ENCODE data around the gene DIDO1.

DIDO1 gene

DNA sequence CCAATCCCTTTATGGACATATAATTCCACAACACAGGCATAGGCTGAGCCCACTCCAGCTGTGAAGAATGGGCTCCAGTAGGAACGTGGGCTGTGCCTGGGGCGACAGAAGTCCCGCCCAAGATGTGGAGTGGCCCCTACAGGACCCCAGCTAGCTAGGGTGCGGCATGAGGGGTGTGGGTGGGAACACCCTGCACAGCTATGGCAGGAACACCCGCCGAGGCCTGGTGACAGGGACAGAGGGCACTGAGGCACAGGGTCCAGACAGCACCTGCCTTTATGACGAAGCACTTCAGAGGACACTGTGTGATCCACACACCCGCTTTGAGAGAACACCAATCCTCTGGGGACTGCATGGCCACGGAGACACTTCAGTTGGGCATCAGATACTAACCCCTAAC, 36.4 kb downstream of the DIDO1 start:
- DNase-seq: no peak

DNA sequence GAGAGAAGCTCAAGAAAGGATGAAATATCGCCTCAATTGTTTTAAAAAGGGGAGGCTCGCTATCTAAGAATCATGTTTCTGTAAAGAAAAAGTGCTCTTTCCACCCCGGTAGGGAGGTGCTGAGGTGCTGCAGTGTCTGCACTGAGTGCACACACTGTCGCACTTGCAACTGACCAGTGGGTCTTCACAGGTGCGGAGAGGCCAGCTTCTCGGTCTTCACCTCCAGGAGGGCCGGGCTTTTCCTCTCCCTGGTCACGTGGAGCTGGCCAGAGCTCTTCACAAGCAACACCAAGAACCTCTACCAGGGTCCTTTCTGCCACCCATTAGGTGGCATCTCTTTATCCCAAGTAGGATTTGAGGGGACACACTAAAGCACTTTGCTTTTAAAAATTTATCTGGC, 36.9 kb downstream of the DIDO1 start:
- no peak for DNase-seq

DNA sequence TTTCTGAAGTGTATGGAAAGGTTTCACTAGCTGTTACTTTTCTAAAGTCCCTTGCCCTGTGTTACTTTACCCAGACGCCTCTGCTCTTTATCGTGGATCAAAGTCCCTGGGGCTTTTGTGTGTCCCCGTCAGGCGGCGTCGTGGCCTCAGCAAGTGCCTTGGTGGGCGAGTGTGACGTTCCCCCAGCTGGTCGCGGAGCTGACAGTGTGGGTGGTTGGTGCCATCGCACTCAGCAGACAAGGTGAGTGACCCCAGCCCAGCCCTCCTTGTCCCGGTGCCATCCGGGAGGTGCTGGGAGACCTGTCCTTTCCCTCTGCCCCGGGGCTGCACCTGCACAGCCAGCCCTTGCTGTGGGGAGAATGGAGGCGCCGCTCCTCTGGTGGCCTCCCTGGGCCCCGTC, 37.4 kb downstream of the DIDO1 start:
- DNase-seq: no peak

DNA sequence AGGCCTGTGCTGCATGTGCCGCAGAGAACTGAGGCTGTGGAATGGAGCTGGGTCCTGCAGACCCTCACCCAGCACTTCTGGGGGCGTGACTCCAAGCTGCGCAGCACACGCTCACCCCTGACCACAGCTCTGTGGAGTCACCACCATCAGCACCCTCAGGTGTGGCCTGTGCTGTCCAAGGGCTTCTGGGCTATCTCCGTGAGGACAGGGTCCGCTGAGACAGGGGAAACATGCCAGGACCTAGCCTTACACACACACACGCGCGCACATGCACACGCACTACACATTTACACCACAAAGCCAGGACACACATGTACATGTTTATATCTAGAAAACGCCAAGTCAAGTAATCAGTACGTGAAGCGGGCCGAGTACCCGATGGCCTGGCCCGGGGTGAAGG, 37.9 kb downstream of the DIDO1 start:
- DNase-seq: no peak

DNA sequence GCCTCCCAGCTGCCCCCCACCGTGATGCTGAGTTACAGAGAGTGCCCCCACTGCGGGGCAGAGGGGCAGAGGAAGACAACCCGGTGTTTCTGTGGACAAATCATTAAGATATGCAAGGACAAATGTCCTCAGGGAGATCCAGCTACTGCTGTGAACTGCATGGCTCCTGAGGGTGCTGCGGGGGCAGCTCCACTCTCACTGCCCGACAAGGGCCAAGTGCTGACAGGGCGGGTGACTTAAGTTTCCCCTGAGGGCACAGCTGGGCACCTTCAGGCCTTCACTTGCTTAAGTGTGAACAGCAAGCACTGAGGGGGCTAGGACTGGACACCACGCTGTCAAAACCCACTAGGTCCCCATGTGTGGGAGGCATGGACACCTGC, 38.5 kb downstream of the DIDO1 start:
- no peak for DNase-seq

DNA sequence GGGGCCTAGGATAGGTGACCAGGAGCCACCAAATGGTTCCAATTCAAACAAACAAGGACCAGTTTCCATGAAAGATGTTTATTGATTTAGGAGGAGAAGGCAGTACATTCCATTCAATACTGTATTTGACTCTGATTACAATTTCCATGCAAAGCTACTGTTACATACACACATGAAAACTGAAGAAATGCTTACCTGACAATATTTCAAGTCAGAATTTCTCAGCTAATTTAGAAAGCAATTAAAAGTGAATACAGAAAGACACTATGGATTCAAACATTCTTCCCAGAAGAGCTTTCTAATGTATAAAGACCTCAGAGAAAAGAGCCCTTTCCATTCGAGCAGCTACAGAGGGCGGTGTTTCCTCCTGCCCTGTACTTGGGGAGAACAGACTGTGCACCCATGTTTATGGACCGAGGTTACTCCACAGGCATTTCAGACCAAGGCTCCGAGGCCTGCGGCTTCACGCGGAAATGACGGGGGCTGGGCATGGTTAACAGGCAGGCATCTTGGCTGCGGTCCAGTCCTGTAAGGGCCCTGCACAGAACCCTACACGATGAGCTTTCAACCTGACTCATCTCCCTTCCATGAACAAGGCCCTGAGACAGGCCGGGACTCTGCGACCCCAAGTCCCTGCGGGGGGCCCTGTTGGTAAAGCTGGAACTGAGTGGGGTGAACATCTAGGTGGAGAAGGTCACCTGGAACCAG, 39.0 kb downstream of the DIDO1 start:
- DNase-seq: no peak

DNA sequence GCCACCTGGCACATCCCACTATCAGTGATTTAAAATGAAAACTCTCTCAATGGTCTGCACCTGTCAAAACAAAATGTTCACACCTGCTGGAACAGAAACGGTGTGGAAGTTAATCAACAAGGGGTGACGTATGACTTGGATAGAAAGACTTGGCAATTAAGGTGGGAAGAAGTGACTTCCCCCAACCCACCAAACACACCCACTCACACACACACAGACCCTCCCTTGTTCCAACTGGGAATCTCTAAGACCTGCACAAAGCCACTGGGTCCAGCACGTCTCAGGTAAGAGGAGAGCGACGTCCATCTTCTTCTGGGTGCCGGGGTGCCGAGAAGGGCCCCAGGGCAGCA, 39.6 kb downstream of the DIDO1 start:
- DNase-seq: no peak

DNA sequence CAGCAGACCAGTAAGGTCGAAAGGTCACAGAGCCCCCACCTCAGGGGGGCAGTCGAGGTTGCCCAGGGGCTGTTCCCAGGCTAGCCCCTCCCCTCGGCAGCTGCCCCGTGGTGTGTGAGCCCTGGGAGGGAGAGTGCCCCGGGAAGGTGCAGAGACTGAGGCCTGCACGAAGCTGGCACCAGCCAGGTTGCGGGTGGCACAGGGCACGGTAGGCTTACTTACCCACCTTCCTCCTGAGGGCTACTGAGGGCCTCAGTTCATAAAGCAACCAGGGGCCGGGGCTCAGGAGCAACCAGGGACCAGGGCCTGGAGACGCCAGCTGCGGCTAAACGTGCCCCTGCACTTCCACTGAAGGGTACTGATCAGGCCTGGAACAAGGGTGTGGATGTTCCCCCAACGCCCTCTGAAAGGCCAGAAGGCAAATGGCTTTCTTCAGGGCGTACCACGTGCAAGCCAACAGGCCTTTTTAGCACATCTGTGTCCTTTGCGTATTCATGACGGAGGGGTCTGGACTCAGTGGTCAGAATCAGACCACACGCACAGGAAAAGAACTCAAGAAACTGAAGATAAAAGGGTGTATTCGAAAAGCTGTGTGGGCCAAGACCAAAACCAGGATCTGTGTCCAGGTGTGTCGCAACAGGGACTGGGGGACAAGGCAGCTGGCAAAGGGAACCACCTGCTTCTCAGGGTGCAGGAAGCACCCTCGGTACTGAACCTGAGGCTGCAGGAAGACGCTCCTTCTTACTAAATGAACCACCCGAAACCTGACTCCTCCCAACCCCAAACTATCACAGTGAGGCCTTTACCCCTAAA, 40.2 kb downstream of the DIDO1 start:
- no peak for DNase-seq

DNA sequence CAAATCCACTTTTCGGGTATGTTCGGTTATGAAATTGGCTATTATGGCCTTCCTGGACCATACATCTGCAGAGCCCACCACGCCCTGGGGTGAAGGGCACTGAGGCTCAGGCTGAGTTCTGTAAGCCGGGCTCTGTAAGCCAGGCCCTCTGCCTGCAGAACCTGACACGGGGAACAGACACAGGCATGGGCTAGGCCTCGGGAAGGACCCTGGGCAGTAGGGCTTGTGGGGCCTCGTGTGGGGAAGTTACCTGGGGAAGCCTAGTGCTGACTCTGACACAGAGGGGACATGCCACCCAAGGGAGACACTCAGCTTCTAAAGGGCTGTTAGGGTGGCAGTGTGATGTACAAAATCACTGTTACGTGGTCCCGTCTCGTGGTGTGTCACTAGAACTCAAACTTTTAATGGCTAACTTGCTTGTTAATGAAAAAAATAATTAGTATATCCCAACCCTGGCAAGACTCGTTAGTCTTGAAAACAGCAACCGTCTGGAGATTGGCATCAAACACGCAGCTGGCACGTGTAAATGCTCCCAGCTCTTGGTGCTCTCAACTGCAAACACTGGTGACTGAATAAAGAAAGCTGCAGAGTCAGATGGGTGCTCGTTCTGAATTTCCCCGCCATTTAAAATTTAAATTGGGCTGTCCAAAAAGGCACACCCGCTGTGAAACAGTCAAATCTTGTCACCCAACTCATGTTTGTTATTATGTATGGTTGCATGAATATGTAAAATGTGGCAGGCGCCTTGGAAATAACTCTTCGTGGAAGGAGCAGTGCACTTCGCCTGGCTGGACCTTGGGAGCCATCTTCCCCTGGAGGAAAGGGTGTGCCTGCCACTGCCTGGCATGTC, 41.0 kb downstream of the DIDO1 start:
- no peak for DNase-seq

DNA sequence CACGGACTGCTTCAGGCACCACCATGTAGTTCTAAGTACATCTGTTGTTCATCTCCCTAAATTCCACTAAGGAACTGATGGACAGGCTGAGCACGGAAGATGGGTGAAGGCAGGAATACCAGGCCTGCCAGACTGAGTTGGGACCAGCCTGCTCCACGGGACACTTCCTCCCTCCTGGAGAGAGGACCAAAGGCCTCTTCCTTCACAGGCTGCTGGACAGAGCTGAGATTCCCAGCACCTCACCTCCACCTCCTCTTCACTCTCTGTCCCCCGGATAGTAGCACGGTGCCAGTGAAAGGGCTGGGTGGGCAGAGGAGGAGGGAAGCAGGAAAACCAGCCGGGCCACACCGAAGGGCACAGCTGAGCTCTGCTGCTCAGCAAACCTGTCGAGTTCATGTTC, 41.7 kb downstream of the DIDO1 start:
- DNase-seq: no peak

DNA sequence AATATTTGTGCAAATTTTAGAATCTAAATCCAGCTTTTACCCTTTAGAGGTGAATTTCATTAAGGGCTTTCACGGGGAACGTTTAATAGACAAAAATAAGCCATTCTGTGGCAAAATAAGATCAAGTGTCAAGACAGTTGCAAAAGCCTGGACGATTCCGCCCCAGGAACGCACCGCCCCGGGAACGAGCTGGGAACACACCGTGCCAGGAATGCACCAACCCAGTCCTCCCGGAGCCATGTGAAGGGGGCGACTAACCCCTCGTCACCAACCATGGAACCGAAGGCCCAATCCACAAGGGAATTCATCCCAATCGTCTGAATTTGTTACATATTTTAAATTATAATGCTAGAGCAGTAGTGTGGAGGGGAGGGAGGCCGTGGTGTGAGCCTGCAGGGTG, 43.9 kb downstream of the DIDO1 start:
- no peak for DNase-seq

DNA sequence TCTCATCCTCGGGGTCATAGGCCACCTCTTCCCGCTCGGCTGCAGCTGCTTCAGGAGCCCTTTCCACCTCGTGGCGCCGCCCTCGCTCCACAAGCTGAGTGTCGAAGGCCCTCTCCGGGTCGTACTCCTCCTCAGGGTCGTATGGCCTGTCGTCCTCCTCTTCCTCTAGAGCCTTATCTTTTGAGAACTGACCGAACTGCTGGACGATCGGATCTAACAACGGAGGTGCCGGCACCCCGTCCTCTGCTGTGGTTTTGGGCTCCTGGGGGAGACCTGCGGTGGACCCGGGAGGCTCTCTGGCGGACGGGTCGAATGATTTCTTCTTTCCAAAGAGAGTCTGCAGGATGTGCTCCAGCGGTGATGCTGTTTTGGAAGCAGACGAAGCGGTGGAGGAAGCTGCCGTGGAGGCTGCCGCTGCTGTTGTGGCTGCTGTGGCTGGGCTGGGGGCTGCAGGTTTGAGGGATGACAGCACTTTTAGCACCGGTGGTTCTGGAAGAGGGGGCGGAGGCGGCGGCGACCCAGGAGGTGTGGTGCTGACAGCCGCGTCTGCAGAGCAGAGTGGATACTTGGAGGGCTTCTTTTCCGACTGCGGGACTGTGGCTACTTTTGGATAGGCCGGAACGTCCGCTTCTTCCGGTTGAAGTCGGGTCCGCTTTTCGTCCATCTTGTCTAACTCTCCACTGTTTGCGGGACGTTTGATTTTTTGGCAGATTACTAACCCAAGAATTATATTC, 44.5 kb downstream of the DIDO1 start:
- DNase-seq: no peak

DNA sequence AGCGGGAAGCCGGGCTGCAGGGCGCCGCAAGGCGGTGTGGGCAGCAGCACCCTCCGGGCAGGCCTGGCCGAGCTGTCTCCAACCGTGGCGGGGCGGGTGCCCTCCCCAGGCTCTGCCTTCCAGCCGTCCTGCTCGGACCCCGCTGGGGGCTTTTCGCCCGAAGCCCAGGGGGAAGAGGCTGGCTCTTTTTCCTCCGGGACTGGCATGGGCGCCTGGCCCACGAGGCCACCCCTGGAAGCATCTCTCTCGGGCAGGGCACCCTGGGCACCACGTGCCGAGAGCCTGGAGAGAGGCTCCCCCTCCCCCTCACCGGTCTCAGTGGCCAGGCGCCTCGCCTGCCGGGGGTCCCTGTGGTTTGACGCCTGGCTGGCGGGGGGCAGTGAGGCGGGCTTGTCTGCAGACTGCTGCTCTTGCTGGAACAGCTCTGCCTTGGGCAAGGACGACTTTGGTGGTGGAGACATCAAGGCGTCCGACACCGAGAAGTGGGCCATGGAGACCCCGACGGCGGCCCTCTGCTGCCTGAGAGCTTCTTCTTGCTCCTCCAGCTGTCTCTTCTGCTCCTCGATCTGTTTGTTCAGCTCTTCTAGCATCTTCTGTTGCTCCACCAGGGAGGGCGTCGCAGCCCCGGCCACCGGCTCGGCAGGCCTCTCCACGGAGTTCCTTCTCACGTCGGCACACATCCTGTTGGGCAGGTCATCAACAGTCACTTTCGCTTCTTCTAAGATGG, 45.2 kb downstream of the DIDO1 start:
- DNase-seq: no peak

DNA sequence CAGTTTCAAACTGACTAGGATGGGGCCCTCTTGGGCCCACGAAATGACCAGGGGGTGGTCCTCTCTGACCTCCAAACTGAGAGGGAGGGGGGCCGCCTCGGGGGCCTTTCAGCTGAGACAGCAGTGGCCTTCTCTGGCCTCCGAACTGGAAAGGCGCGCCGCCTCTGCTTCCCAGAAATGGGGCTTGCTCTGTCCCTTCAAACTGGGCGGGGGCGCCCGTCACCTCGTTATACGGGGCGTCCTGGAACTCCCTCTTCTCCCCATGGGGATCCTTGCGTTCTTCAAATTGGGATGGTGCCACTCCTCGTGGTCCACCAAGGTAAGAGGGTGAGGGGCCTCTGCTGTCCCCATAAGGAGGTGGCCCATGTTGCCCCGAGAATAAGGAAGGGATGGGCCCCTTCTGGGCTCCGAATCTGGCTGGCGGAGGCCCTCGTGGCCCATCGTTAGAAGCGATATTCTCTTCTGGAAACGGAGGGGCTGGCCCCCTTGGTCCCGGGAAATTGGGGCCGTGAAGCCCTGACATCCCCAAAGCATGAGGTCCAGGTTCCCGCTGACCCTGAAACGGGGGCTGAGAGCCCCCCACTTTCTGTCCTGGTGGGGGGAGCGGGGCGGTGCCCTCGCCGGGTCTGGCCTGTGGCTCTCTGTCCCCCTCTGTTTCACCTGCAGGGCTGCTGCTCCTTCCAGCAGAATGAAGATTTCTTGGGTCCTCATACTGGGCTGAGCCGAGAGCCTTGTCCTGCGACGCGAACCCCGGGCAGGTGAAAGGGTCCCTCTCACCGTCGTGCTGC, 46.0 kb downstream of the DIDO1 start:
- DNase-seq: no peak

DNA sequence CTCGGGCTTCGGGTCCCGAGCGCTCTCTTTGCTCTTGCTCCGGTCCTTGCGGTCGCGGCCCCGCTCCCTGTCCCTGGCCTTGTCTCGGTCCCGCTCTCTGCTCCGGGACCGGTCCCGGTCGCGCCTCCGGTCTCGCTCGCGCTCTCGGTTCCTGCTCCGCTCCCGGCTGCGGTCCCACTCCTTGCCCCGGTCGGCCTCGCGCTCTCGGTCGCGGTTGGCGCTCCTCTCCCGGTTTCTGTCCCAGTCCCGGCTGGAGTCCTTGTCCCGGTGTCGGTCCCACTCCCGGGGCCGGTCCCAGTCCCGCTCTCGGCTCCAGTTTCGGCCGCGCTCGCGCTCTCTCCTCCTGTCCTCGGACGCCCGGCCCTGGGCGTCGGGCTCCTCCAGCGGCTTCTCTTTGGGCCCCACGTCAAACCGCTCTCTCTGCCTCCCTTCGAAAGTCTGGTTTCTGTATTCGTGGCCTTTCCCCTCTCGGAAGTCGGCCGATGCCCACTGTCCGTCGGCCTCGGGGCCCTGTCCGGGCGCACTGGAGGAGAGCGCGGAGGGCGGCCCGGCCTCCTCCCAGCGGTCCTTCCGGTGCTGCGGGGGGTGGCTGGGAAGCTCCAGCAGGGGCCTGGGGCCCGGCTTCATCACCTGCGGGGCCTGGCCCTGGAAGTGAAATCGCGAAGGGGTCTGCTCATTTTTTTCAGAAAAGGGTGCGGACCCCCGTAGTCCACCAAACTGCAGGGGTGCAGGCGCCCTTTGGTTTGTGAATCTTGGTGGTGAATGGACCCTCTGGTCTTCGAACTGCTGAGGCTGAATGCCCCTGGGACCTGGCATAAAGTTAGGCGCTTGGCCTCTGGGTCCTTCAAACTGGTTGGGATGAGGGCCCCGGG, 46.8 kb downstream of the DIDO1 start:
- no peak for DNase-seq

DNA sequence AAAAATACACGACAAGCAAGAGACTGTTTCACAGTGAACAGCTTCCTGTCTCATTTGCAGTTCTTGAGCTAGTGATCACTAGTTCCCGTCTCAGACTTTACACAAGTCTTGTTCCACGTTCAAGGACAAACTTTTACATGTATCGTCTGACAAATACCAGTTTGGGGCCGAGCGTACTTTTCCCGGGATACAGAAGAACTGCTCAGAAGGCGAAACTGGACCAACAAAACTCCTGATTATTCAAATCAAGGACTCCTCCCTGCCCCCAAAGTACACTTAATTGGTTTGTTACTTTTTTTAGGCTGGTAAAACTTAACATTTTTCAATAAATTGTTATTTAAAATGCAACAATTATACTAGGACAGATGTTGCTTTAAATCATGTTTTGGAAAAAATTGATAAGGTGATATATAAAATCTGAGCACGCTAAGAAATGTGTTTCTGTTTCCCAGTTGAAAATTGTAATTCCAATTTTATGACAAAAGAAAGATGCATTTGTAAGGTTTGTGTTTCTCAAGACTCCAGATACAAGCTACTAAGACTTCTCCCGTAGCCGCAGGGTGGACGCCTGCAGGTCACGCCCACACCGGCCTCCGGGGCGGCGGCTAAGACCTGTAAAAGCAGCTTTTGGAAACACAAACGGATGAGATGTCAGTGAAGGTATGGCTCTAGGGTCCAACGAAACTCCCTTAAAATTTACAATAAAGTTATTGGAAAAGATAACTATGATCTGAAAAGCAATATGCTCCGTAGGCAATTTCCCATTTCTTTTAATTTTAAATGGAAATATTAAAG, 47.9 kb downstream of the DIDO1 start:
- no peak for DNase-seq

DNA sequence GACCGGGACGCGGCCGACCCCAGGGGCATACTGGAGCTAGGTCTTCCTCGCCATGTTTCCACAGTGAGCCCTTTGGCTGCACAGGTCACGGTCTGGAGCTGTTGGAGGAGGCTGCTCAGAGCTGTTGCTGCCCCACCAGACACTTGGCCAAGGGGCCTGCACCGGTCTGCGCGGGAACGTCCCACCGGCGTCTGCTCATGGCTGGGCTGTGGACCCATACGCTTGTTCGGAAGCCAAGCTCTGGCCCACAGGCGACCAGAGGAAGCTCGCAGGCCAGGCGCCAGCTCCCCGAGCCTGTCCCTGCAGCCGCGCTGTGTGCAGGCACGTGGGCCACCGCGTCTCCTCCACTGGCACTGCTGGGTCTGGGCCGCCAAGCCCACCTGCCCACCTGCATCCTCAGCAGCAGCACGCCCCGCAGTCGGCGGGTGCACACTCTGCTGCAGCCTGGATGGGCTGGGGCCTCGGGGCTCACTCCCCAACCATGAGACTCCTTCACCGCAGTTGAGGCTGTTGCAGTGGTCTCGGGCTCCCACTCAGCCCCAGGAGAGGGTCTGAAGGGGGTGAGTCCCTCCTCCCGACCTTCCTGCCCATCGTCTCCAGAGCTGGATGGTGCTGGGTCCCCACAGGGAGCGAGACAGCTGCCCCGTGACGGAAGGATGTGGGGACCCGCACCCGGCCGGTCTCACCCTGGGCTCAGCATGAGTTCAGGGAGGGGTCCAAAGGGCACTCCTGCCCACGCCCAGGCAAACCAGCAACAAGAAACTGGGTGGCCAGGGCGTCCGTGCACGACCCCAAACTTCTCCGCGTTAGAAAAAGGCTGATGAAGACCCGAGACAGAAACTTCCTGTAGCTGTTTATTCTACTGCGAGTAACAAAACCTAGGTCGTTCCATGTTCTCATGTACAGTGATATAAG, 49.1 kb downstream of the DIDO1 start:
- DNase-seq: no peak

DNA sequence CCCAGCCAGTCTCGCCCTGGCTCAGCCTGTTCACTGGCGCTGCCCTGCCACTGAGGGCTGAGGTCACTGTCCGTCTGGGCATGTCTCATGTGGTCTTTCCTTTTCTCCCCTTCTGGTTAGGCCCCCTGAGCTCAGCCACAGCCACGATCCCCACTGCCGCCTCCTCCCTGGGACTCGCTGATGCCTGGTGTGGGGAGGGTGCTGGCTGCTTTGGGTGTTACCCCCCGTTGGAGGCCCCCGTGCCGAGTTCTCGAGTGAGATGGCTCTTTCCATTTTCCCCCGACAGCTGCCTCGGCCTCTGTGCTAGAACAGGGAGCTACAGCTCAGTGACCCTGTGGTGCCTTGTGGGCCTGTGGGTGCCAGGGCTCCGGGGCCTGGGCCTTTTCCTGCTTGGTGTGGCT, 49.8 kb downstream of the DIDO1 start:
- no peak for DNase-seq

All from inflammatory macrophage treated with lipopolysaccharide for 1 hour (primary cell).